HG03558 (cell line): ENCODE results near the gene CDKN2C.
"Not testable (repeated sequence)": the region's sequence is repeated elsewhere in the genome, so short reads cannot be mapped to it uniquely, and the experiment has no call there.

Experiments
- ATAC-seq: cut with Tn5 transposase; IDR thresholded peaks from one replicate; pipeline ENCODE4 v1.9.1; 2021; ENCODE audit warnings: moderate number of reproducible peaks; ENCODE audit not compliant: unreplicated experiment; ENCODE audit errors: extremely low read depth

Gene CDKN2C

DNA sequence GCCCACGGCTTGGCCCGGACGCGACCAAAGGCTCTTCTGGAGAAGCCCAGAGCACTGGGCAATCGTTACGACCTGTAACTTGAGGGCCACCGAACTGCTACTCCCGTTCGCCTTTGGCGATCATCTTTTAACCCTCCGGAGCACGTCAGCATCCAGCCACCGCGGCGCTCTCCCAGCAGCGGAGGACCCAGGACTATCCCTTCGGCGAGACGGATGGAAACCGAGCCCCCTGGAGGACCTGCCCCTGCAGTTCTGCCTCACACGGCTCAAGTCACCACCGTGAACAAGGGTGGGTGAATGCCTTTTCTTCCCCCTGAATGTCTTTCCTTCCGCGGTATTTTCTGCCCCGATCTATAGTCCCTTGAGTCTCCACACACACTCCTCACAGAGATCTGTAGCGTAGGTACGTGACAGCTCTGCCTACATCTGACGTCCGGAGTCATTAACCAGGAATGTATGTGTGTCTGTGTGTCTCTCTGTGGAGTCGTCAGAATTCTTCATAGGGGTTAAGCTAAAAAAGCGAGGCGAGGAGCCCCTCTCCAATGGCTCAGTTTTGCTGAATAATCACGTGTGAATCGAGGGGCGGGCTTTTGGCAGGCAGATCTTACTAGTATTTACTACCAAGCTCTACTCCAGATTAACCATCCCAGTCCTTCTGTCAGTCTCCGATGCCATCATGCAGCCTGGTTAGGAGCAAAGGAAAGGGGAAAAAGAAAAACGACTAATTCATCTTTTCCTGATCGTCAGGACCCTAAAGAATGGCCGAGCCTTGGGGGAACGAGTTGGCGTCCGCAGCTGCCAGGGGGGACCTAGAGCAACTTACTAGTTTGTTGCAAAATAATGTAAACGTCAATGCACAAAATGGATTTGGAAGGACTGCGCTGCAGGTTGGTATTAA is at the start of gene CDKN2C:
CDKN2C (plus strand) TSS at position 635 of the 898 bp plus-strand sequence; CDS start at position 759, 124 bp downstream.
- no peak for ATAC-seq

DNA sequence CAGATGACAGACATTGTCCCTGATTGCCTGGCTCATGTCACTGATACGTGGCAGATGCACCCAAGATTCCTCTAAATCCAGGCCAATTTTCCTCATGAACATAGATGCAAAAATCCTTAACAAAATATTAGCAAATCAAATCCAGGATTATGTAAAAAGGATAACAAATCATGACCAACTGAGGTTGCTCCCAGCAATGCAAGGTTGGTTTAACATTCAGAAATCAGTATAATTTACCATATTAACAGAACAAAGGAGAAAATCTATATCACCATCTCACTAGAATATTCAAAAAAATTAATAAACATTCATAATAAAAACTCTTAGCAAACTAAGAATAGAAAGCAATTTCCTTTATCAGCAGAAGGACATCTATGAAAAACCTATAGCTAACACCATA is 49.6 kb upstream of the CDKN2C start:
- ATAC-seq, result no peak

DNA sequence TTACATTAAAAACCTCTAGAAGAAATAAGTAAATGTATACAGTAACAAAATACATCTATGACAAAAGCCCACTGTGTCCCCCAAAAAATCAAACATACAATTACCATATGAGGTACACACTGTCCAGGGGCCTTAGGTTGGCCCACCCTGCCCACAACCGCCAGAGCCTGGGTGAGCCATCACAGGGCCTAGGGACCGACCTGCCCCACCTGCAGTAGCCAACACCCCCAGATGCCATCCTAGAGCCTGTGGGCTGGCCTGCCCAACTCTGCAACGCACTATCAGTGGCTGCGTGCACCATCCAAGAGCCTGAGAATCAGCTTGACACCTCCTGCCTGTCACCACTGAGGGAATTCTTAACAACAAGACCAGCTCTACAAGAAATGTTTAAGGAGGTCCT is 49.0 kb upstream of the CDKN2C start:
- ATAC-seq, result no peak

DNA sequence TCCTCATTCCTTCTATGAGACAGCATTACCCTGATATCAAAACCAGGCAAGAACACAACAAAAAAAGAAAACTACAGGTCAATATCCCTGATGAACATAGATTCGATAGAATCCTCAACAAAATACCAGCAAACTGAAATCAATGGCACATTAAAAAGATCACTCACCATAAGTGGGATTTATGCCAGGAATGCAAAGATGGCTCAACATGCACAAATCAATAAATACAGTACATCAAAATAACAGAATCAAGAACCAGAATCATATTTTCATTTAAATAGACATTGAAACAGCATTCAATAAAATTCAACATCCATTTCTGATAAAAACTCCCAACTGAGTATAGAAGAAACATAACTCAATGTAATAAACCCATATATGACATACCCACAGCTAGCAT is 46.5 kb upstream of the CDKN2C start:
- ATAC-seq, result no peak

DNA sequence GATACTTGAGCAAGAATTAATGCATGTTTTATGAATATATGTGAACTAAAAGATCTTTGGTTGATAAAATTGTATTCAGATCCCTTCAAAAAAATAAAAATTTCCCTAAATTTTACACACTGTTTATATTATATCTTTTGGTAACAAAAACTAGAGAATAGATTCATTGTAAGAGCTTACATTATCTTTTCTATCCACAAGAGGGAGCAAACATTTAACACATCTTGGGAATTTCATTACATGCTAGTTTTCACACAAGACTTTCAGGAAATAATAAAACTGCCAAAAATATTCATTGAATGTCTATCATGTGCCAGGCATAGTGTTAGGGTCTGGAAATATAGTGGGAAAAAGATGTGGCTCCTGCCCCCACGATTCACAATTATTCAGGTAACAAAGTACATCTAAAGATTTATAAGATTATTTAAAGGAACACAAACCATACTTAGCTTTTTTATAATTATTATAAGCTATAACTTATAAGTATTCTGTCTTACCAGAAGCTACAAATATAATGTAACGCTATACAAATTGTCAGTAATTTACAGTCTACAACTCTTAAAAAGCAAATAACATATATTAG is 40.6 kb upstream of the CDKN2C start:
- no peak for ATAC-seq

DNA sequence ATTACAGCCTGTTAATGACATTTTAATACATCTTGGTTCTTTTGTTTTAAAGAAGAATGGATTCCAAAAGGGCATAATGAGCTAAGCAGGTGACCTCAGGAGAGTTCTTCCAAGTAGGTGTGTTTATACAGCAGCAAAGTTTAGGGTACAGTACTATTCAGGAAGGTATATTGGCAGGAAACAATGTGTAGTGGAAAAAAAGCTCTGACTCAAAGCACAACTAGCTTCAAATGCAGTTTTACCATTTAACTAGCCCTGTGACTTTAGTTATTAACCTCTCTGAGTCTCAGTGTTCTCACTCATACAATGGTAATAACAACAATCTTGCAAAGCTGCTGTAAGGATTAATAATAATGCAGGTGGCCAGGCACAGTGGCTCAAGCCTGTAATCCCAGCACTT is 39.9 kb upstream of the CDKN2C start:
- peak; percentile 79 for ATAC-seq

DNA sequence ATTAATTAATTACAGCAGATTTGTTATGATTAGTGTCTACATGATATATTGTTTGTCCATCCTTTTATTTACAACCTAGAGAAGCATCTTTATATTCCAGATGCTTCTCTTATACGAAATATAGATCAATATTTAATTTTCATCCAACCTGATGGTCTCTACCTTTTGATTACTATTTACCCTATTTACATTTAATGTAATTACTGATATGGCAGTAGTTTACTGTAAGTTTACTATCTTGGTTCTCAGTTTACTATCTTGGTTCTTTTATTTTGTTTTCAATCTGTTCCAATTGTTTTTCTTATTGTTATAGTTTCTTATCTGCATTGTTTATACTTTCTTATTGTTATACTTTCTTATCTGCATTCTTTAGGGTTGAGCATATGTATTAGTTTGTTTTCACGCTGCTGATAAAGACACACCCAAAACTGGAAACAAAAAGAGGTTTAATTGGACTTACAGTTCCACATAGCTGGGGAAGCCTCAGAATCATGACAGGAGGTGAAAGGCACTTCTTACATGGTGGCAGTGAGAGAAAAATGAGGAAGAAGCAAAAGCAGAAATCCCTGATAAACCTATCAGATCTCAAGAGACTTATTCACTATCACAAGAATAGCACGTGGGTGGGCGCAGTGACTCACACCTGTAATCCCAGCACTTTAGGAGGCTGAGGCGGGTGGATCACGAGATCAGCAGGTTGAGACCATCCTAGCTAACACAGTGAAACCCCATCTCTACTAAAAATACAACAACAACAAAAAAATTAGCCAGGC is 38.9 kb upstream of the CDKN2C start:
- no peak for ATAC-seq

DNA sequence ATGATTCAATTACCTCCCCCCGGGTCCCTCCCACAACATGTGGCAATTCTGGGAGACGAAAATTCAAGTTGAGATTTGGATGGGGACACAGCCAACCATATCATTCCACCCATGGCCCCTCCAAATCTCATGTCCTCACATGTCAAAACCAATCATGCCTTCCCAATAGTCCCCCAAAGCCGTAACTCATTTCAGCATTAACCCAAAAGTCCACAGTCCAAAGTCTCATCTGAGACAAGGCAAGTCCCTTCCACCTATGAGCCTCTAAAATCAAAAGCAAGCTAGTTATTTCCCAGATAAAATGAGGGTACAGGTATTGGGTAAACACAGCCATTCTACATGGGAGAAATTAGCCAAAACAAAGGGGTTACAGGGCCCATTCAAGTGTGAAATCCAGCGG is 38.0 kb upstream of the CDKN2C start:
- not testable (repeated sequence) for ATAC-seq

DNA sequence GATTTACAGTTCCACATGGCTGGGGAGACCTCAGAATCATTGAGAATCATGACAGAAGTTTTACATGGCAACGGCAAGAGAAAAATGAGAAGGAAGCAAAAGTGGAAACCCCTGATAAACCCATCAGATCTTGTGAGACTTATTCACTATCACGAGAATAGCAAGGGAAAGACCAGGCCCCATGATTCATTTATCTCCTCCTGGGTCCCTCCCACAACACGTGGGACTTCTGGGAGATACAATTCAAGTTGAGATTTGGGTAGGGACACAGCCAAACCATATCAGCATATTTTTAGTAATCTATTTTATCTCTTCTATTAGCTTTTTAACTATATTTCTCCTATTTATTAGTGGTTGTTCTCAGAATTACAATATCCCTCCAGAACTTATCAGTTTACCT is 36.3 kb upstream of the CDKN2C start:
- ATAC-seq, result not testable (repeated sequence)

DNA sequence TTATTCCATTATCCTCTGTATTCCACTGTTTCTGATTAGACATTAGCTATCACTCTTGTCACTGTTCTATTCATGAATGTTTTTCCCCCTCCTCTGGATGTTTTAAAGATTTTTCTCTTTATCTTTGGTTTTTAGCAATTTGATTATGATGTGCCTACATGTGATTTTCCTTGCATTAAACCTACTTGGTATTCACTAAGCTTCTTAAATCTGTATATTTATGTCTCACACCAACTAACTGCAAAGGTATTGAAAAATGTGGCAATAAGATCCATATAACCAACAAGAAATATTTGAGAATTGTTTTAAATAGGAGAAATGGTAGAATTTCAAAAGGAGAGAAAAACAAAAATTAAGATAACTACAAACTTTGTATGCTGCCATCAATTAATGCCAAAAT is 35.2 kb upstream of the CDKN2C start:
- no peak for ATAC-seq

DNA sequence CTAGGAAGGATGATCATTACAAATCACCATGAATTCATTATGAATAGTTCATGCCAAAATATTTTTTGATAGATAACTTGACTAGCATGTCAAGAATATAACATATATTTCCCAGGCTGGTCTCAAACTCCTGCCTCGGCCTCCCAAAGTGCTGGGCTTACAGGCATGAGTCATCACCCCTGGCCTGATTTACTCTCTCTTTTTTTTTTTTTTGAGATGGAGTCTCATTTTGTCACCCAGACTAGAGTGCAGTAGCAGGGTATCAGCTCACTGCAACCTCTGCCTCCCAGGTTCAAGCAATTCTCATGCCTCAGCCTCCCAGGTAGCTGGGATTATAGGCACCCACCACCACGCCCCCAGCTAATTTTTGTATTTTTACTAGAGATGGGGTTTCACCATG is 34.8 kb upstream of the CDKN2C start:
- ATAC-seq, result not testable (repeated sequence)

DNA sequence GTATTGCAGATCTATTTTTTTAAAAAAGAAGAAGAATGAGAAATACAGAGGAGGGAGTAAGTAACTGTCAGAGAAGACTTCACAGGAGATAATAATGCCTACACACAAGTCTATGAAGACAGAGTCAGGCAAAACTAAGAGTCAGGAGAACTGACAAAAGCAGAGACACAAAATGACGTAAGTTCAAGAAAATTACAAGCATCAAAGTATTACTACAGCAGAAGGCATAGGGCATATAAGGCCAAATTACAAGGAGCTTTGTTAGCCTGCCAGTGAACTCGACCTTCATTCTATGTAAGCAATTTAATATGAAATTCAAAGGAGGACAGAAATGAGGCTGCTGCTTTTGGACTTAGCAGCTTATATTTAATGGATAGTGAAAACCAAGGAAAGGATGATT is 33.7 kb upstream of the CDKN2C start:
- no peak for ATAC-seq

DNA sequence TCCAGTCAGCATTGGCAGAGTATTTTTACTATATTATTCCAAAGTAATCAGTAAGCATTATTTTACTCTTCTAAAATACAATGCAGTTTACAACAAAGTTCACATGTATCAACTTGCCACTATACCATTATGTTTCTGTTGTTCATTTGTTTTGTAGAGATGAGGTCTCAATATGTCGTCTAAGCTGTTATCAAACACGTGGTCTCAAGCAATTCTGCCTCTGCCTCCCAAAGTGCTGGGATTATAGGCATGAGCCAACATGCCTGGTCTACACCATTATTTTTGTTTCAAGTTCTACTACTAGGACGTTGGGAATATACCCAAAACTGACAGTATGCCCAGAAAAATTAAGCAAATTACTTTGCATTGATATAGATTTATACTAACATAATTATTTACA is 29.8 kb upstream of the CDKN2C start:
- ATAC-seq, result no peak

DNA sequence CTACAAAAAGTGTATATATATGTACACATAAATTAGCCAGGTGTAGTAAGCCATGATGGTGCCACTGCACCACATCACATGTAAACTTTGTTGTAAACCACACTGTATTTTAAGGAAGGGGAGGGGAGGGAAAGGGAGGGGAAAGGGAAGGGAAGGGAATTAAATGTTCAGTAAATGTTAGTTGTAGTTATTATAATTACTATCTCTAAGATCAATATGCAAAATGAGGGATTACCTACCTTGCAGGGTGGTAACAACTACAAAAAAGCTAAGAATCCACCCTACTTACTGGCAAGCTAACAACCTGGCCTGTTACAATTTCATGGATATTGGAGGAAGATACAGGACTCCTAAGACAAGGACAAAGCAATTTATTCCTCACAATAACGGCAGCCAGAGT is 27.7 kb upstream of the CDKN2C start:
- ATAC-seq, result no peak

DNA sequence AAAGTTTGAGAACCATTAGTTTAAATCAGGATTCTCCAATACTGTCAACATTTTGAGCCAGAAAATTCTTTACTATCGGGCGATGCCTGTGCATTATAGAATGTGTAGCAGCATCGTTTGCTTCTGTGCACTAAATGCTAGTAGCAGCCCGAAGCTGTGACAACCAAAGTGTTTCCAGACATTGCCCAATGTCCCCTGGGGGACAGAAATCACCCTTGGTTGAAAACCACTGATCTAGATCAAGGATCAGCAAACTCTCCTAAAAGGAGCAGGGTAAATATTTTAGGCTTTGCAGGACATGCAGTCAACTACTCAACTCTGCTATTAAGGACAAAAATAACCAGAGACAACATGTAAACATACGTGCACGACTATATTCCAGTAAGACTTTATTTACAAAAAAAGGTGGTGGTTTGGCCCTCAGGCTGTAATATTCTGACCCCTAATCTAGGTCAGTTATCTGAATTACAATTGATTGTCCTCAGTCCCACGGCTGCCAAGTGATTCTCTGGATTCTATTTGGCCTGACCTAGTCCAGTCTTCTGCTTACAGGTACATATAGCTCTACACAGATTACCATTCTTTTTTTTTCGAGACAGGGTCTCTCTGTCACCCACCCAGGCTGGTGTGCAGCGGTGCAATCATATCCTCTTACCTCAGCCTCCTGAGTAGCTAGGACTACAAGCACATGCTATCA is 20.6 kb upstream of the CDKN2C start:
- no peak for ATAC-seq

DNA sequence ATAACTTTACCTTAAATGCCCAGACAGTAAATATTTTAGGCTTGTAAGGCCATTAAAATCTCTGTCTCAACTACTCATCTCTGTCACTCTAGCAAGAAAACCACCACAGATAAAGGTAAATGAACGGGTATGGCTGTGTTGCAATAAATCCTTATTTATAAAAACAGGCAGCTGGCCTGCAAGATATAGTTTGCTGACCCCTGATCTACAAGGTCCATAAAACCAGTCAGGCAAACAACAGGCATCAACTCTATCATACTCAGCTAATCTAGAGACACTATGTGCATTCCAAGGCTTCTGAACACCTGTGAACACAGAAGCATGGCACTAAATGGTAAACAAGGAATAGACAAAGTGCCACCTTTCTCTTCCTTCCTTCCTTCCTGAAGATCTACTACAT is 19.6 kb upstream of the CDKN2C start:
- no peak for ATAC-seq

DNA sequence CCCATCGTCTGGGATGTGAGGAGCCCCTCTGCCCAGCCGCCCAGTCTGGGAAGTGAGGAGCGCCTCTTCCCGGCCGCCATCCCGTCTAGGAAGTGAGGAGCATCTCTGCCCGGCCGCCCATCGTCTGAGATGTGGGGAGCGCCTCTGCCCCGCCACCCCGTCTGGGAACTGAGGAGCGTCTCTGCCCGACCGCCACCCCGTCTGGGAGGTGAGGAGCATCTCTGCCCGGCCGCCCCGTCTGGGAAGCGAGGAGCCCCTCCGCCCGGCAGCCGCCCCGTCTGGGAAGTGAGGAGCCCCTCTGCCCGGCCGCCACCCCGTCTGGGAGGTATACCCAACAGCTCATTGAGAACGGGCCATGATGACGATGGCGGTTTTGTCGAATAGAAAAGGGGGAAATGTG is 17.5 kb upstream of the CDKN2C start:
- not testable (repeated sequence) for ATAC-seq

DNA sequence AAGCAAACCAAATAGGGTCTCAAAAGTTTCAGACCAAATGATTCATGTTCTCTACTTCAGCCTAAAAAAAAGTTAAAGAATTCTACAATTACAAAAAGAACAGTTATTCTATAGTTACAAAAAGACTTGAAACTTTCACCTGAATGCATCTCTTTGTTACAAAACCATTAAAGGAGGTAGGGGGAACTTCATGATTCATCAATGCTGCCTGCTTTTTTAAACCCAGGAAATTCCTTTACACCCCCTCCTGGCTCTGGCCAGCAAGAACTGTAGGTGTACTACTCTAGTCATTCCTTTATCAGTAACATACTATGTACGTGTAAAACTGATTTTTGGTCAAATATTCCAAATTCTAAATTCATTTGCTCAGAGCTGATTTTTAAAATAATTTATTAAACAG is 14.9 kb upstream of the CDKN2C start:
- no peak for ATAC-seq

DNA sequence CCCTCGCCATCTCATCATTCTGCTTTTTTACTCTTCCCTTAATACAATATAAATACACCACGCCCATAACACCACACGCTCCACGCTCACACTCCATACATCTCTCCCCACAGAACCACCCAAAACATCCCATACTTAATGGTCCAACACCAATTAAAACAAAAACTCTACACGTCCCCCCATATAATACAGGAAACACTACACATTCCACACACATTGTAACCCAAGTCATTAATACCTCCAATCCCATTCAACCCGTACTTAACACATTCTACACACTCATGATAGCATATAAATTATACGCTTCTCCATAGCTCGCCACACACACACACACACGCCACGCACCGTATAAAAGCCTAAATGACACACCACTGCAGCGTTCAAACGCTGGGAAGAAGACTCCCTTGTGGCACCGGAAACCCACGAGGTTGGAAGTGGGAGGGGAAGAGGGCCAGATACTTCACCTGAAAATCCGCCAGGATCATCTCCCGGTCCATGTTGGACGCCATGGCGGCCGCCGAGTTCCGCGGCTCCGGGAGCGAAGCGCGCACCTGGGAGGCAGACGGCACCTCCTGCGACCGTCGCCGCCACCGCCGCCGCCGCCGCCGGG is 10.6 kb upstream of the CDKN2C start:
- peak; percentile 17 for ATAC-seq
